ENCODE measurements around the gene NBEA. TPM values are rescaled to one million over a fixed set of nuclear protein-coding genes. Genes with fewer than 3 reads are reported as not detected.

Gene NBEA
- total RNA-seq, 2 donors from 2014 or later = 17.5 to 24.7 TPM

- Histone ChIP-seq H3K36me3 (no peaks in the 10 kb centered on the region), H3K4me3 (no peak overlapping the region), H3K9me3 (no peaks in the 10 kb centered on the region), H3K27ac (no peak overlapping the region), H3K4me1 (no peaks in the 10 kb centered on the region), H3K27me3 (no peaks in the 10 kb centered on the region)
- no peak for TF ChIP-seq CTCF (IDR thresholded peaks at IDR 0.05)
- DNase-seq (ENCODE audit: low spot score) = no peak
These were observed 610.2 kb downstream of the NBEA start for GRCh38 chr13:35552172-35552844.

- no peaks in the 10 kb centered on the region for H3K36me3 ChIP-seq
- no peaks in the 10 kb centered on the region for H3K4me1 ChIP-seq
- no peak overlapping the region for H3K4me3 ChIP-seq
- no peak for DNase-seq (ENCODE audit: low spot score)
- no peaks in the 10 kb centered on the region for H3K9me3 ChIP-seq
- no peak for TF ChIP-seq CTCF (IDR thresholded peaks at IDR 0.05)
- no peaks in the 10 kb centered on the region for H3K27me3 ChIP-seq
- H3K27ac ChIP-seq = no peak overlapping the region
These were observed 613.0 kb downstream of the NBEA start for GRCh38 chr13:35554972-35555623.

GRCh38 chr13:35557475-35557874 lies 615.4 kb downstream of the NBEA start:
- no peak for DNase-seq (ENCODE audit: low spot score)
- H3K9me3 ChIP-seq = no peaks in the 10 kb centered on the region
- H3K27ac ChIP-seq = no peak overlapping the region
- H3K36me3 ChIP-seq = no peaks in the 10 kb centered on the region
- H3K4me3 ChIP-seq = no peak overlapping the region
- no peaks in the 10 kb centered on the region for H3K27me3 ChIP-seq
- H3K4me1 ChIP-seq = no peaks in the 10 kb centered on the region
- TF ChIP-seq CTCF (IDR thresholded peaks at IDR 0.05) = no peak

- TF ChIP-seq CTCF (IDR thresholded peaks at IDR 0.05) = no peak
- Histone ChIP-seq H3K4me3 (no peak overlapping the region), H3K9me3 (no peaks in the 10 kb centered on the region), H3K4me1 (no peaks in the 10 kb centered on the region), H3K36me3 (no peaks in the 10 kb centered on the region), H3K27me3 (no peaks in the 10 kb centered on the region), H3K27ac (no peak overlapping the region)
- no peak for DNase-seq (ENCODE audit: low spot score)
These were observed 619.5 kb downstream of the NBEA start for GRCh38 chr13:35561540-35561939.

GRCh38 chr13:35565273-35565672 lies 623.2 kb downstream of the NBEA start:
- no peak overlapping the region for H3K4me3 ChIP-seq
- TF ChIP-seq CTCF (IDR thresholded peaks at IDR 0.05) = no peak
- H3K4me1 ChIP-seq = no peaks in the 10 kb centered on the region
- no peak for DNase-seq (ENCODE audit: low spot score)
- H3K36me3 ChIP-seq = peaks cover 3% of the 10 kb centered on the region
- H3K9me3 ChIP-seq = no peaks in the 10 kb centered on the region
- no peaks in the 10 kb centered on the region for H3K27me3 ChIP-seq
- H3K27ac ChIP-seq = no peak overlapping the region

Data from right atrium auricular region (tissue), 2 donors.